Choroid plexus epithelial cell (primary cell): ENCODE measurements around the gene SLPI.
A peak's percentile ranks its signal among the peaks of the same experiment; 100 is the strongest.

Experiments used
- DNase-seq: peaks from one replicate; pipeline ENCODE4 v3.0.0-alpha.2; 2010; ENCODE audit warnings: low read depth
- H3K4me3 ChIP-seq: 2 replicates; pipeline ENCODE4 v1.5.1; 2011; ENCODE audit warnings: low read depth, mild to moderate bottlenecking, control low read depth, low read length, moderate library complexity
- CTCF ChIP-seq: conservative IDR thresholded peaks from 2 replicates; pipeline ENCODE4 v1.5.1; 2011; ENCODE audit warnings: low read depth, mild to moderate bottlenecking, control low read depth, inconsistent platforms, low read length, moderate library complexity

Gene SLPI

GRCh38 chr20:45294659-45295058 is 40.3 kb upstream of the SLPI start:
- H3K4me3 ChIP-seq = no peak overlapping the region
- TF ChIP-seq CTCF = no peak
- DNase-seq = no peak

GRCh38 chr20:45294003-45294368 is 39.6 kb upstream of the SLPI start:
- TF ChIP-seq CTCF = no peak
- H3K4me3 ChIP-seq = peak overlapping the region; percentile 59
- DNase-seq = no peak

- DNase-seq = peak; percentile 63
- H3K4me3 ChIP-seq = peak overlapping the region; percentile 59
- peak; percentile 92 for TF ChIP-seq CTCF
Measured at GRCh38 chr20:45293041-45294002, 39.0 kb upstream of the SLPI start.

- TF ChIP-seq CTCF = no peak
- no peak overlapping the region for H3K4me3 ChIP-seq
Measured at GRCh38 chr20:45292343-45292742, 38.0 kb upstream of the SLPI start.

GRCh38 chr20:45291526-45291925 is 37.2 kb upstream of the SLPI start:
- no peak for DNase-seq
- no peak overlapping the region for H3K4me3 ChIP-seq
- TF ChIP-seq CTCF = no peak

More at GRCh38 chr20:45292343-45292742, 38.0 kb upstream of the SLPI start:
- no peak for DNase-seq

GRCh38 chr20:45290677-45291355 is 36.5 kb upstream of the SLPI start:
- TF ChIP-seq CTCF = peak; percentile 94
- no peak overlapping the region for H3K4me3 ChIP-seq
- DNase-seq = peak; percentile 79
